ENCODE data around the gene HSD17B3.

HSD17B3 gene

DNA sequence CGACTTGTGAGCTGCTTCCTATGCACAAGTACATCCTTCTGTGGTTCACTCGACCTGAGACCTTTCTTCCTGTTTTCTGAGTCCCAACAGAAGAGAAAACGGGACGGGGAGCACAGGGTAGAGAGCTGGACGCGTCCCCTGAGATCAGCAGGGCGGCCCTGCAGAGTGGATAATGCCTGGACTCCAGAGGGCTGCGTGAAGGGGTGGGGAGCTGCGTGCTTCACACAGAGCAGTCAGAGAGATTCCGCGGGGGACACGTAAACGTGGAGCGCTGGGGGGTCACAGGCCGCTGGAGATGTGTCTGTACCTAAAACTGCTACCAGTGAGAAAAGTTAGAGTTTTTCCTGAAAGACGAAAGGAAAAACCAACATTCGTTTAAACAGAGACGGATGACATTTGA lies 46.3 kb downstream of the HSD17B3 start:
- no peak overlapping the region for H3K4me3 ChIP-seq (ENCODE audit: control insufficient read depth, low read depth, low read length)
- no peak for TF ChIP-seq CTCF (IDR thresholded peaks at IDR 0.05; ENCODE audit: control insufficient read depth, insufficient read depth, low read depth, low read length, missing control alignments)
- DNase-seq (ENCODE audit: low read depth) = no peak

GRCh38 chr9:96253059-96253696 lies 48.8 kb downstream of the HSD17B3 start:
- DNase-seq (ENCODE audit: low read depth) = no peak
- no peak overlapping the region for H3K4me3 ChIP-seq (ENCODE audit: control insufficient read depth, low read depth, low read length)
- TF ChIP-seq CTCF (IDR thresholded peaks at IDR 0.05; ENCODE audit: control insufficient read depth, insufficient read depth, low read depth, low read length, missing control alignments) = no peak

DNA sequence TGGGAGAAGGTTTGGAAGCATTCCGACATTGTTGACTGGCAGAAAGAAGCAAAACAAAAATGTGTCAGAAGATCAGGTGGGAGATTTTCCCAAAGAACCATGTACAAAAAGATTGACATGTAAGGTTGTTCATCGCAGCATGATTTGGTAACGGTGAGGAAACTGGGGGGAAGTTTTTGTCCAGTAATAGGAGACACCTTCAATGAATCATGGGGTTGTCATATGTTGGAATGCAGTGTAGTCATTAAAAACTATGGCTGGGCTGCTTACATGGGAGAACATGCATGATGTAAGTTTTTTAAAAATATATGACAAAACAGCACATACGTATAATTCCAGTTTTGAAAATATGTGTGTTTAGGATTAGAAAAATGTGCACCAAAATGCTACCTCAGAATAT lies 50.5 kb downstream of the HSD17B3 start:
- no peak for DNase-seq (ENCODE audit: low read depth)
- no peak overlapping the region for H3K4me3 ChIP-seq (ENCODE audit: control insufficient read depth, low read depth, low read length)
- no peak for TF ChIP-seq CTCF (IDR thresholded peaks at IDR 0.05; ENCODE audit: control insufficient read depth, insufficient read depth, low read depth, low read length, missing control alignments)

- no peak for TF ChIP-seq CTCF (IDR thresholded peaks at IDR 0.05; ENCODE audit: control insufficient read depth, insufficient read depth, low read depth, low read length, missing control alignments)
- H3K4me3 ChIP-seq (ENCODE audit: control insufficient read depth, low read depth, low read length) = no peak overlapping the region
- no peak for DNase-seq (ENCODE audit: low read depth)
Observed at GRCh38 chr9:96249746-96250145, 52.2 kb downstream of the HSD17B3 start.

- DNase-seq (ENCODE audit: low read depth) = no peak
- no peak overlapping the region for H3K4me3 ChIP-seq (ENCODE audit: control insufficient read depth, low read depth, low read length)
Observed at GRCh38 chr9:96246267-96246671, 55.7 kb downstream of the HSD17B3 start.

GRCh38 chr9:96245399-96245798 lies 56.6 kb downstream of the HSD17B3 start:
- TF ChIP-seq CTCF (IDR thresholded peaks at IDR 0.05; ENCODE audit: control insufficient read depth, insufficient read depth, low read depth, low read length, missing control alignments) = no peak
- DNase-seq (ENCODE audit: low read depth) = no peak
- no peak overlapping the region for H3K4me3 ChIP-seq (ENCODE audit: control insufficient read depth, low read depth, low read length)

More at GRCh38 chr9:96246267-96246671, 55.7 kb downstream of the HSD17B3 start:
- no peak for TF ChIP-seq CTCF (IDR thresholded peaks at IDR 0.05; ENCODE audit: control insufficient read depth, insufficient read depth, low read depth, low read length, missing control alignments)
